SK-N-SH (cell line): Measurements from ENCODE around the gene BRINP1. TPM values are rescaled to one million over a fixed set of nuclear protein-coding genes. Genes with fewer than 3 reads are reported as not detected.

Source experiments
- CTCF ChIA-PET: fragments of 300-600, 350-600 bp; formaldehyde crosslinking; extraction: SDS; loops from one replicate; lab custom pipeline; 2021; lab: Yijun Ruan, JAX
- POLR2A ChIA-PET: fragments of 350-600 bp; sonication (Branson Sonifier 250); formaldehyde crosslinking; extraction: SDS; loops from one replicate; lab custom pipeline; 2020; ENCODE audit warnings: antibody characterized with exemption, inconsistent platforms; lab: Yijun Ruan, JAX
- DNase-seq: peaks from one replicate; pipeline ENCODE4 v3.0.0; 2012
- H2AFZ ChIP-seq: fragments of 200-600 bp; sonication (generic); 2 replicates; pipeline ENCODE4 v1.8.1; 2016; ENCODE audit warnings: antibody characterized with exemption, mild to moderate bottlenecking, low read depth
- H3F3A ChIP-seq: fragments of 200-600 bp; sonication (generic); replicated peaks from 2 replicates; pipeline ENCODE3; 2016; ENCODE audit warnings: antibody characterized with exemption, mild to moderate bottlenecking; ENCODE audit not compliant: insufficient read depth
- H3K27ac ChIP-seq, 2 experiments: fragments of 200-500 bp in 1 of 2; fragments of 200-600 bp in 1 of 2; sonication (Bioruptor generic) in 1 of 2; sonication (generic), shearing (Covaris generic) in 1 of 2; 2 replicates each; pipeline versions ENCODE4 v1.5.1 to v1.6.1; 2014 to 2016; ENCODE audit warnings: low read depth in 2 of 2, inconsistent platforms in 1 of 2, low read length in 1 of 2, mild to moderate bottlenecking in 1 of 2, mixed read lengths in 1 of 2
- H3K27me3 ChIP-seq: fragments of 200-600 bp; sonication (generic), shearing (Covaris generic); 2 replicates; pipeline ENCODE4 v1.6.1; 2016; ENCODE audit warnings: mixed run types; ENCODE audit not compliant: insufficient read depth
- H3K36me3 ChIP-seq, 2 experiments: fragments of 200-500 bp in 1 of 2; fragments of 200-600 bp in 1 of 2; sonication (Bioruptor generic) in 1 of 2; sonication (generic) in 1 of 2; replicated peaks in 1 of 2; 2 replicates each; pipeline versions ENCODE3 to v1.5.1; 2014 to 2016; ENCODE audit warnings: low read length in 1 of 2, mild to moderate bottlenecking in 1 of 2; ENCODE audit not compliant: insufficient read depth in 2 of 2, control insufficient read depth in 1 of 2
- H3K4me1 ChIP-seq, 2 experiments: fragments of 200-500 bp in 1 of 2; fragments of 200-600 bp in 1 of 2; sonication (Bioruptor generic) in 1 of 2; sonication (generic), shearing (Covaris generic) in 1 of 2; 2 replicates each; pipeline versions ENCODE4 v1.5.1 to v1.6.1; 2014 to 2016; ENCODE audit warnings: low read depth in 1 of 2, low read length in 1 of 2, mixed run types in 1 of 2; ENCODE audit not compliant: insufficient read depth in 2 of 2, control insufficient read depth in 1 of 2
- H3K4me2 ChIP-seq: fragments of 200-600 bp; sonication (generic), shearing (Covaris generic); 2 replicates; pipeline ENCODE4 v1.6.1; 2017; ENCODE audit warnings: mixed run types
- H3K4me3 ChIP-seq, 2 experiments: fragments of 200-500 bp in 1 of 2; fragments of 200-600 bp in 1 of 2; sonication (Bioruptor generic) in 1 of 2; sonication (generic), shearing (Covaris generic) in 1 of 2; 2 replicates each; pipeline versions ENCODE4 v1.5.1 to v1.8.1; 2014 to 2016; ENCODE audit warnings: low read depth in 2 of 2, inconsistent platforms in 1 of 2, low read length in 1 of 2, mild to moderate bottlenecking in 1 of 2, mixed read lengths in 1 of 2, moderate library complexity in 1 of 2
- H3K79me2 ChIP-seq: fragments of 200-600 bp; sonication (generic); 2 replicates; pipeline ENCODE4 v1.8.1; 2017; ENCODE audit warnings: mild to moderate bottlenecking; ENCODE audit not compliant: insufficient read depth
- H3K9ac ChIP-seq: fragments of 200-600 bp; sonication (generic); 2 replicates; pipeline ENCODE4 v1.6.1; 2017; ENCODE audit warnings: mixed run types
- H3K9me2 ChIP-seq: fragments of 200-600 bp; sonication (generic); 2 replicates; pipeline ENCODE4 v1.6.1; 2017; ENCODE audit warnings: mixed run types
- H3K9me3 ChIP-seq: fragments of 200-600 bp; sonication (generic); 2 replicates; pipeline ENCODE4 v1.6.1; 2017; ENCODE audit warnings: mixed run types, mild to moderate bottlenecking, moderate library complexity
- H4K20me1 ChIP-seq: fragments of 200-600 bp; sonication (generic); 2 replicates; pipeline ENCODE4 v1.6.1; 2017; ENCODE audit warnings: mild to moderate bottlenecking, mixed run types; ENCODE audit not compliant: insufficient read depth
- CHD2 ChIP-seq: fragments of 150-350 bp; IDR thresholded peaks from 2 replicates; pipeline ENCODE4 v1.6.1; 2018; ENCODE audit warnings: low read length; ENCODE audit not compliant: partially characterized antibody
- EP300 ChIP-seq, 2 experiments: IDR thresholded peaks; 2 replicates each; pipeline versions ENCODE4 v1.4.0 to v1.6.1; 2012; ENCODE audit warnings: borderline replicate concordance in 1 of 2, low read depth in 1 of 2, low read length in 1 of 2
- EZH2phosphoT487 ChIP-seq: fragments of 200-600 bp; sonication (generic); IDR thresholded peaks from 2 replicates; pipeline ENCODE4 v1.6.1; 2017; ENCODE audit warnings: low read depth, mixed run types, mild to moderate bottlenecking, antibody characterized with exemption, moderate library complexity, borderline replicate concordance
- FOSL2 ChIP-seq: IDR thresholded peaks from 2 replicates; pipeline ENCODE4 v1.4.0; 2012; ENCODE audit warnings: low read depth, mild to moderate bottlenecking, moderate library complexity, borderline replicate concordance
- FOXJ3 ChIP-seq: sonication (generic); formaldehyde crosslinking; IDR thresholded peaks from 2 replicates; pipeline ENCODE4 v1.5.1; 2020; ENCODE audit warnings: mild to moderate bottlenecking, missing genetic modification reagents
- FOXM1 ChIP-seq: IDR thresholded peaks from 2 replicates; pipeline ENCODE4 v1.4.0; 2012; ENCODE audit warnings: low read depth, mild to moderate bottlenecking
- GATA2 ChIP-seq: sonication (generic); formaldehyde crosslinking; IDR thresholded peaks from 2 replicates; pipeline ENCODE4 v1.5.0; 2020; ENCODE audit warnings: mild to moderate bottlenecking, missing genetic modification reagents
- JUND ChIP-seq: IDR thresholded peaks from 2 replicates; pipeline ENCODE4 v1.4.0; 2012
- MEF2A ChIP-seq: IDR thresholded peaks from 2 replicates; pipeline ENCODE4 v1.4.0; 2012; ENCODE audit warnings: low read depth, borderline replicate concordance
- MXI1 ChIP-seq: IDR thresholded peaks from 2 replicates; pipeline ENCODE4 v1.6.1; 2012; ENCODE audit warnings: mild to moderate bottlenecking, low read depth, low read length, improper control_type of control experiment
- NFIC ChIP-seq: IDR thresholded peaks from 2 replicates; pipeline ENCODE4 v1.4.0; 2012; ENCODE audit warnings: borderline replicate concordance
- NRF1 ChIP-seq: IDR thresholded peaks from 2 replicates; pipeline ENCODE4 v1.6.1; 2012; ENCODE audit warnings: low read depth, mild to moderate bottlenecking, low read length
- POLR2AphosphoS5 ChIP-seq: IDR thresholded peaks from 2 replicates; pipeline ENCODE4 v1.6.1; 2012; ENCODE audit warnings: low read depth, low read length
- RCOR1 ChIP-seq: fragments of 150-350 bp; IDR thresholded peaks from 2 replicates; pipeline ENCODE4 v1.6.1; 2017; ENCODE audit warnings: antibody characterized with exemption, low read length
- RFX5 ChIP-seq: IDR thresholded peaks from 2 replicates; pipeline ENCODE4 v1.6.1; 2012; ENCODE audit warnings: mild to moderate bottlenecking, improper control_type of control experiment, low read length
- SMC3 ChIP-seq: IDR thresholded peaks from 2 replicates; pipeline ENCODE4 v1.6.1; 2012; ENCODE audit warnings: low read depth, low read length, improper control_type of control experiment
- TAF1 ChIP-seq: IDR thresholded peaks from 2 replicates; pipeline ENCODE4 v1.6.1; 2012; ENCODE audit warnings: low read depth, mild to moderate bottlenecking, low read length, moderate library complexity, borderline replicate concordance
- TCF12 ChIP-seq: IDR thresholded peaks from 2 replicates; pipeline ENCODE4 v1.4.0; 2012
- TEAD4 ChIP-seq: IDR thresholded peaks from 2 replicates; pipeline ENCODE4 v1.4.0; 2012; ENCODE audit warnings: mild to moderate bottlenecking, borderline replicate concordance; ENCODE audit not compliant: insufficient read depth
- YY1 ChIP-seq: IDR thresholded peaks from 2 replicates; pipeline ENCODE4 v1.4.0; 2012; ENCODE audit warnings: low read depth, mild to moderate bottlenecking
- WGBS: methylation state at CpG from one replicate; pipeline ENCODE4 v1.1.6; 2017; ENCODE audit warnings: low lambda C conversion rate; 5-methylcytosine and 5-hydroxymethylcytosine counted together
- polyA plus RNA-seq, 3 experiments: library from polyadenylated mRNA; depleted of rRNA; stranded (reverse); fragments of >200 nt; gene quantifications; 2 replicates each; pipeline ENCODE4 v1.2.3, GENCODE V29; 2012
- TF ChIP-seq, protein P1 (sequence below): fragments of 150-350 bp; IDR thresholded peaks from 2 replicates; pipeline ENCODE4 v1.6.1; 2017; ENCODE audit warnings: antibody characterized with exemption, low read length, low read depth, borderline replicate concordance
- TF ChIP-seq, protein P2 (sequence below): IDR thresholded peaks from 2 replicates; pipeline ENCODE4 v1.4.0; 2012; ENCODE audit warnings: low read depth
- TF ChIP-seq, protein P3 (sequence below): IDR thresholded peaks from 2 replicates; pipeline ENCODE4 v1.4.0; 2012; ENCODE audit warnings: low read depth, borderline replicate concordance
- TF ChIP-seq, protein P4 (sequence below): IDR thresholded peaks from 2 replicates; pipeline ENCODE4; 2012

The BRINP1 gene
- polyA plus RNA-seq, 1 of the 3 experiments (the other 2 are of a cell fraction), result 0.41 TPM

DNA sequence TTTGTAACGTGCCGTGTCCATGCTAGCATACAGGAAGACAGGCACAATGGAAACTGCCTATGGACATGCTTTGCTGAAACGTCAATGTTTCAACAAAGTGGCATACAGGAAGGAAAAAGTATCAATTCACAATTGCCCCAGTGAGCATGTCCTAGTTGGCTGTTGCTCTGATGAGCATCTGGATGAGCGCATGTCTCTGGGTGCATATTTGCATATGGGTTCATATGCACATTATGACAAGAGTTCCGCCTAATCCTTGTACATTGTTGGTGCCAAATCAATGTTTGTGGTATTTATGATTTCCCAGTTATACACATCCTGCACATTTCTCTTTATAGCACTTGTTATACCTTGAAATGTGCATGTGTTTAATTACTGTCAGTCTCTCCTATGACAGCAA is 58.5 kb downstream of the BRINP1 start:
- Histone ChIP-seq H3K79me2 (no peaks in the 10 kb centered on the region), H3K9me3 (no peaks in the 10 kb centered on the region; the same call in 1 of the 2 replicates), H2AFZ (no peak overlapping the region), H3K9me2 (no peaks in the 10 kb centered on the region), H3K27ac (no peak overlapping the region), H3K36me3 (no peaks in the 10 kb centered on the region), H3F3A (no peaks in the 10 kb centered on the region), H3K4me3 (no peak overlapping the region), H3K4me2 (no peak overlapping the region), H3K4me1 (no peaks in the 10 kb centered on the region), H4K20me1 (no peaks in the 10 kb centered on the region), H3K27me3 (no peaks in the 10 kb centered on the region), H3K9ac (no peak overlapping the region)
- no peak for DNase-seq
- ChIA-PET CTCF (no interaction called here), POLR2A (no interaction called here)
- WGBS, result 31% methylated on average over 5 of the region's 5 CpGs
- no peak for TF ChIP-seq MXI1
- TF ChIP-seq EZH2phosphoT487, result no peak
- no peak for TF ChIP-seq TEAD4
- TF ChIP-seq FOSL2, result no peak
- TF ChIP-seq FOXJ3 (CRISPR knock-in tag), result no peak
- TF ChIP-seq NFIC, result no peak
- TF ChIP-seq TCF12, result no peak
- no peak for TF ChIP-seq SMC3
- no peak for TF ChIP-seq RFX5
- TF ChIP-seq, protein P1, sequence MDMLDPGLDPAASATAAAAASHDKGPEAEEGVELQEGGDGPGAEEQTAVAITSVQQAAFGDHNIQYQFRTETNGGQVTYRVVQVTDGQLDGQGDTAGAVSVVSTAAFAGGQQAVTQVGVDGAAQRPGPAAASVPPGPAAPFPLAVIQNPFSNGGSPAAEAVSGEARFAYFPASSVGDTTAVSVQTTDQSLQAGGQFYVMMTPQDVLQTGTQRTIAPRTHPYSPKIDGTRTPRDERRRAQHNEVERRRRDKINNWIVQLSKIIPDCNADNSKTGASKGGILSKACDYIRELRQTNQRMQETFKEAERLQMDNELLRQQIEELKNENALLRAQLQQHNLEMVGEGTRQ, result no peak
- no peak for TF ChIP-seq MEF2A
- no peak for TF ChIP-seq EP300 (IDR thresholded peaks at IDR 0.05; ENCODE audit: borderline replicate concordance in 1 of 2, low read depth in 1 of 2, low read length in 1 of 2)
- no peak for TF ChIP-seq CHD2
- no peak for TF ChIP-seq FOXM1
- TF ChIP-seq RCOR1, result no peak
- no peak for TF ChIP-seq POLR2AphosphoS5
- no peak for TF ChIP-seq YY1
- TF ChIP-seq NRF1, result no peak
- TF ChIP-seq, protein P2, sequence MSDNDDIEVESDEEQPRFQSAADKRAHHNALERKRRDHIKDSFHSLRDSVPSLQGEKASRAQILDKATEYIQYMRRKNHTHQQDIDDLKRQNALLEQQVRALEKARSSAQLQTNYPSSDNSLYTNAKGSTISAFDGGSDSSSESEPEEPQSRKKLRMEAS, result no peak

DNA sequence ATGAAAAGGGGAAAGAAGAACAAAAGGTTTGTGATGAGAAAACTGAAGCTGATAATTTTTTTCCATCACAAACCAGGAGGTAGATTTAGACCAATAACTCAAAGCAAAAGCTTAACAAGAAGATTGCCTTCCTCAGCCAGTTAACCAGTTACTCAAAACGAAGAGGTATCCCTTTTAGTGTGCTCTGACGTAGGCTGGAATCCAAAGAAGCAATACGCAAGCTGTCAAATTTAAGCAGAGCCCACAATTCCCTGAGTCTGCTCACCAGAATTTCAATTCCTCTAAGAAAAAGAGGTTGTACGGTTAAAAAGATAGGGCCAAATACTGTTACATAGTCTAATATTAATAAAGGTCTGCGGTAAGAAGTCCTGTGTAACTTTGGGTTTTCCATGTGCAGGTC is 61.8 kb downstream of the BRINP1 start:
- H3K36me3 ChIP-seq, result no peaks in the 10 kb centered on the region
- H3F3A ChIP-seq, result no peaks in the 10 kb centered on the region
- TF ChIP-seq, protein P3, sequence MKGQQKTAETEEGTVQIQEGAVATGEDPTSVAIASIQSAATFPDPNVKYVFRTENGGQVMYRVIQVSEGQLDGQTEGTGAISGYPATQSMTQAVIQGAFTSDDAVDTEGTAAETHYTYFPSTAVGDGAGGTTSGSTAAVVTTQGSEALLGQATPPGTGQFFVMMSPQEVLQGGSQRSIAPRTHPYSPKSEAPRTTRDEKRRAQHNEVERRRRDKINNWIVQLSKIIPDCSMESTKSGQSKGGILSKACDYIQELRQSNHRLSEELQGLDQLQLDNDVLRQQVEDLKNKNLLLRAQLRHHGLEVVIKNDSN, result no peak
- TF ChIP-seq TEAD4 (no peak), GATA2 (CRISPR knock-in tag) (no peak), JUND (no peak), FOXJ3 (CRISPR knock-in tag) (no peak), SMC3 (no peak), TAF1 (no peak), FOSL2 (no peak)
- TF ChIP-seq, protein P4, sequence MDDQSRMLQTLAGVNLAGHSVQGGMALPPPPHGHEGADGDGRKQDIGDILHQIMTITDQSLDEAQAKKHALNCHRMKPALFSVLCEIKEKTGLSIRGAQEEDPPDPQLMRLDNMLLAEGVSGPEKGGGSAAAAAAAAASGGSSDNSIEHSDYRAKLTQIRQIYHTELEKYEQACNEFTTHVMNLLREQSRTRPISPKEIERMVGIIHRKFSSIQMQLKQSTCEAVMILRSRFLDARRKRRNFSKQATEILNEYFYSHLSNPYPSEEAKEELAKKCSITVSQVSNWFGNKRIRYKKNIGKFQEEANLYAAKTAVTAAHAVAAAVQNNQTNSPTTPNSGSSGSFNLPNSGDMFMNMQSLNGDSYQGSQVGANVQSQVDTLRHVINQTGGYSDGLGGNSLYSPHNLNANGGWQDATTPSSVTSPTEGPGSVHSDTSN, result no peak
- no peaks in the 10 kb centered on the region for H3K4me1 ChIP-seq
- no peak overlapping the region for H2AFZ ChIP-seq
- WGBS, result 48% methylated on average over 5 of the region's 5 CpGs
- H3K27ac ChIP-seq, result no peak overlapping the region
- H3K27me3 ChIP-seq, result no peaks in the 10 kb centered on the region
- no peak overlapping the region for H3K4me3 ChIP-seq
- POLR2A ChIA-PET, result no interaction called here
- no peaks in the 10 kb centered on the region for H3K9me3 ChIP-seq
- no peaks in the 10 kb centered on the region for H4K20me1 ChIP-seq
- no peak overlapping the region for H3K4me2 ChIP-seq
- H3K9me2 ChIP-seq, result no peaks in the 10 kb centered on the region
- DNase-seq, result no peak
- H3K79me2 ChIP-seq, result no peaks in the 10 kb centered on the region
- no peak overlapping the region for H3K9ac ChIP-seq
- CTCF ChIA-PET, result interaction anchor here (0.9 kb wide), 1 partner anchor 14 kb away, joined by 4 read pairs; no protein-coding TSS in a partner anchor
